Lower leg skin (tissue), 4 donors: ENCODE measurements around the gene PTPRN2. TPM values are rescaled to one million over a fixed set of nuclear protein-coding genes. Genes with fewer than 3 reads are reported as not detected.
"Not testable (repeated sequence)": the region's sequence is repeated elsewhere in the genome, so short reads cannot be mapped to it uniquely, and the experiment has no call there.

ENCODE experiments used
- DNase-seq, 2 donors: peaks; one replicate each; pipeline ENCODE4 v3.0.0-alpha.2; 2019; ENCODE audit warnings: low spot score in 2 of 2
- H3K4me3 ChIP-seq: fragments of 200-600 bp; sonication (generic); 2 replicates; pipeline ENCODE4 v1.5.1; 2017; ENCODE audit warnings: mild to moderate bottlenecking, low read depth; ENCODE audit not compliant: poor library complexity, severe bottlenecking
- CTCF ChIP-seq, 3 donors: fragments of 450-650 bp; IDR thresholded peaks; one replicate each; pipeline ENCODE4 v1.5.1; 2016; ENCODE audit warnings: antibody characterized with exemption in 3 of 3, mild to moderate bottlenecking in 3 of 3, moderate library complexity in 2 of 3
- POLR2A ChIP-seq, 2 donors: fragments of 450-650 bp; IDR thresholded peaks; one replicate each; pipeline ENCODE4 v1.6.1; 2016 to 2017; ENCODE audit warnings: antibody characterized with exemption in 2 of 2, mild to moderate bottlenecking in 1 of 2, moderate library complexity in 1 of 2
- whole genome bisulfite sequencing, 2 donors: methylation state at CpG; one replicate each; pipeline ENCODE4 v1.1.5; 2018; 5-methylcytosine and 5-hydroxymethylcytosine counted together
- intact Hi-C: fragments of 100-400 bp; cut with DNase I; formaldehyde crosslinking; loops from one replicate; pipeline ENCODE4 v1.15.0; 2023; ENCODE audit warnings: low total_unique reads
- total RNA-seq, 4 donors: library from RNA; depleted of rRNA; stranded (reverse); fragments of >200 nt; gene quantifications; one replicate each; pipeline ENCODE4 v1.1.0, GENCODE V29; 2016

The PTPRN2 gene
- total RNA-seq, 4 donors from 2014 or later: 0.11 to 1.6 (median 0.92) TPM

GRCh38 chr7:157904866-157905570 is 682.6 kb downstream of the PTPRN2 start:
- no peak for DNase-seq
- TF ChIP-seq POLR2A (IDR thresholded peaks at IDR 0.05): no peak
- TF ChIP-seq CTCF (IDR thresholded peaks at IDR 0.05): no peak
- H3K4me3 ChIP-seq: no peak overlapping the region
- WGBS, 2 donors: 75 to 85% methylated on average over 17 of the region's 17 CpGs
- intact Hi-C loops: no loop called here

- intact Hi-C loops: no loop called here
- TF ChIP-seq POLR2A (IDR thresholded peaks at IDR 0.05): no peak
- no peak for TF ChIP-seq CTCF (IDR thresholded peaks at IDR 0.05)
- 86 to 90% methylated on average over 28 of the region's 28 CpGs for WGBS, 2 donors
- DNase-seq: no peak
- no peak overlapping the region for H3K4me3 ChIP-seq
These were observed 683.3 kb downstream of the PTPRN2 start for GRCh38 chr7:157904211-157904865.

GRCh38 chr7:157903710-157904109 is 683.9 kb downstream of the PTPRN2 start:
- no peak overlapping the region for H3K4me3 ChIP-seq
- no peak for TF ChIP-seq CTCF (IDR thresholded peaks at IDR 0.05)
- TF ChIP-seq POLR2A (IDR thresholded peaks at IDR 0.05): no peak
- intact Hi-C loops: no loop called here
- 67 to 84% methylated on average over 14 of the region's 14 CpGs for WGBS, 2 donors
- no peak for DNase-seq

- no peak overlapping the region for H3K4me3 ChIP-seq
- no peak for TF ChIP-seq POLR2A (IDR thresholded peaks at IDR 0.05)
- TF ChIP-seq CTCF (IDR thresholded peaks at IDR 0.05): no peak
- intact Hi-C loops: no loop called here
- 84 to 89% methylated on average over 9 of the region's 9 CpGs for WGBS, 2 donors
- no peak for DNase-seq
These were observed 684.3 kb downstream of the PTPRN2 start for GRCh38 chr7:157903296-157903695.

GRCh38 chr7:157901816-157902610 is 685.6 kb downstream of the PTPRN2 start:
- intact Hi-C loops: not testable (repeated sequence)
- 91 to 96% methylated on average over 37 to 45 of the region's 45 CpGs for WGBS, 2 donors

GRCh38 chr7:157901166-157901565 is 686.5 kb downstream of the PTPRN2 start:
- intact Hi-C loops: no loop called here
- no peak for DNase-seq
- 87 to 89% methylated on average over 14 of the region's 14 CpGs for WGBS, 2 donors
- no peak overlapping the region for H3K4me3 ChIP-seq
- TF ChIP-seq POLR2A (IDR thresholded peaks at IDR 0.05) (no peak), CTCF (IDR thresholded peaks at IDR 0.05) (no peak)

More at GRCh38 chr7:157901816-157902610, 685.6 kb downstream of the PTPRN2 start:
- not testable (repeated sequence) for H3K4me3 ChIP-seq, DNase-seq
